Measurements from ENCODE around the gene C11orf68. TPM values are rescaled to one million over a fixed set of nuclear protein-coding genes. Genes with fewer than 3 reads are reported as not detected.

The C11orf68 gene
- total and polyA plus RNA-seq, 2 experiments from 2014 or later, result 16.8 to 23.2 TPM

DNA sequence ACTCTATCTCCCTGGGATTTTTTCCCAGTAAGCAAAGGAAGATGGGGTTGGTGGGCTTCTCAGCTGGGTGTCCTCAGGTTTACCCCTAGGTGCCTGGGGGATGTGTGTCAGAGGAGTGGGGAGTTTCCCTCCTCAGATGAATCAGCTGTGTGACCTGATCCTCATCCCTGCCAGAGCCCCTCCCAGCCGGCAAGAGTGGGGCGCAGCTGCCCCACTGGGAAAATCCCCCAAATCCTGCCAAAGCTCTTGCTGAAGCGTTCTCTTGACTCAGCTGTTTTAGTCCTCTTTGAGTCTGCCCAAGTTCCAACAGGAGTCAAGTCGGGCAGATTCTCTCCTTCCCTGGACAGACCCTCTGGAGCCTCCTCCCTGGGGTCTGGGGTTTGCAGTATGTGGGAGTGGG, 6.0 kb downstream of the C11orf68 start:
- Histone ChIP-seq H3K79me2 (replicated peaks; ENCODE audit: insufficient read depth) (peaks cover 1% of the 10 kb centered on the region), H3K4me3 (no peak overlapping the region), H3K4me2 (no peak overlapping the region), H4K20me1 (replicated peaks; ENCODE audit: insufficient read depth) (no peaks in the 10 kb centered on the region), H2AFZ (no peak overlapping the region), H3F3A (replicated peaks; ENCODE audit: low read depth) (0 out of 2 replicates have a peak, but pooled peaks cover 2% of the 10 kb centered on the region), H3K27ac (ENCODE audit: low read depth) (no peak overlapping the region), H3K9me2 (ENCODE audit: insufficient read depth) (no peaks in the 10 kb centered on the region), H3K27me3 (ENCODE audit: insufficient read depth) (peaks cover 14% of the 10 kb centered on the region; the same call in 1 of the 2 replicates), H3K4me1 (ENCODE audit: insufficient read depth) (peaks cover 5% of the 10 kb centered on the region), H3K36me3 (ENCODE audit: insufficient read depth) (no peaks in the 10 kb centered on the region)
- no peak overlapping the region for H3K27ac Mint-ChIP-seq
- ATAC-seq, result no peak
- no peak overlapping the region for H3K4me3 Mint-ChIP-seq
- DNase-seq (ENCODE audit: low spot score), result no peak
- no peaks in the 10 kb centered on the region for H3K9me3 Mint-ChIP-seq
- H3K4me1 Mint-ChIP-seq, result peaks cover 10% of the 10 kb centered on the region
- H3K36me3 Mint-ChIP-seq (ENCODE audit: low read depth), result peaks cover 3% of the 10 kb centered on the region; the same call in 1 of the 3 replicates
- no peak for TF ChIP-seq POLR2AphosphoS5 (IDR thresholded peaks at IDR 0.05; ENCODE audit: low read depth)
- no peak for TF ChIP-seq EZH2 (IDR thresholded peaks at IDR 0.05; ENCODE audit: low read depth, unreplicated experiment)
- TF ChIP-seq, protein P1, sequence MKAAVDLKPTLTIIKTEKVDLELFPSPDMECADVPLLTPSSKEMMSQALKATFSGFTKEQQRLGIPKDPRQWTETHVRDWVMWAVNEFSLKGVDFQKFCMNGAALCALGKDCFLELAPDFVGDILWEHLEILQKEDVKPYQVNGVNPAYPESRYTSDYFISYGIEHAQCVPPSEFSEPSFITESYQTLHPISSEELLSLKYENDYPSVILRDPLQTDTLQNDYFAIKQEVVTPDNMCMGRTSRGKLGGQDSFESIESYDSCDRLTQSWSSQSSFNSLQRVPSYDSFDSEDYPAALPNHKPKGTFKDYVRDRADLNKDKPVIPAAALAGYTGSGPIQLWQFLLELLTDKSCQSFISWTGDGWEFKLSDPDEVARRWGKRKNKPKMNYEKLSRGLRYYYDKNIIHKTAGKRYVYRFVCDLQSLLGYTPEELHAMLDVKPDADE (IDR thresholded peaks at IDR 0.05), result no peak
- TF ChIP-seq, protein P2, sequence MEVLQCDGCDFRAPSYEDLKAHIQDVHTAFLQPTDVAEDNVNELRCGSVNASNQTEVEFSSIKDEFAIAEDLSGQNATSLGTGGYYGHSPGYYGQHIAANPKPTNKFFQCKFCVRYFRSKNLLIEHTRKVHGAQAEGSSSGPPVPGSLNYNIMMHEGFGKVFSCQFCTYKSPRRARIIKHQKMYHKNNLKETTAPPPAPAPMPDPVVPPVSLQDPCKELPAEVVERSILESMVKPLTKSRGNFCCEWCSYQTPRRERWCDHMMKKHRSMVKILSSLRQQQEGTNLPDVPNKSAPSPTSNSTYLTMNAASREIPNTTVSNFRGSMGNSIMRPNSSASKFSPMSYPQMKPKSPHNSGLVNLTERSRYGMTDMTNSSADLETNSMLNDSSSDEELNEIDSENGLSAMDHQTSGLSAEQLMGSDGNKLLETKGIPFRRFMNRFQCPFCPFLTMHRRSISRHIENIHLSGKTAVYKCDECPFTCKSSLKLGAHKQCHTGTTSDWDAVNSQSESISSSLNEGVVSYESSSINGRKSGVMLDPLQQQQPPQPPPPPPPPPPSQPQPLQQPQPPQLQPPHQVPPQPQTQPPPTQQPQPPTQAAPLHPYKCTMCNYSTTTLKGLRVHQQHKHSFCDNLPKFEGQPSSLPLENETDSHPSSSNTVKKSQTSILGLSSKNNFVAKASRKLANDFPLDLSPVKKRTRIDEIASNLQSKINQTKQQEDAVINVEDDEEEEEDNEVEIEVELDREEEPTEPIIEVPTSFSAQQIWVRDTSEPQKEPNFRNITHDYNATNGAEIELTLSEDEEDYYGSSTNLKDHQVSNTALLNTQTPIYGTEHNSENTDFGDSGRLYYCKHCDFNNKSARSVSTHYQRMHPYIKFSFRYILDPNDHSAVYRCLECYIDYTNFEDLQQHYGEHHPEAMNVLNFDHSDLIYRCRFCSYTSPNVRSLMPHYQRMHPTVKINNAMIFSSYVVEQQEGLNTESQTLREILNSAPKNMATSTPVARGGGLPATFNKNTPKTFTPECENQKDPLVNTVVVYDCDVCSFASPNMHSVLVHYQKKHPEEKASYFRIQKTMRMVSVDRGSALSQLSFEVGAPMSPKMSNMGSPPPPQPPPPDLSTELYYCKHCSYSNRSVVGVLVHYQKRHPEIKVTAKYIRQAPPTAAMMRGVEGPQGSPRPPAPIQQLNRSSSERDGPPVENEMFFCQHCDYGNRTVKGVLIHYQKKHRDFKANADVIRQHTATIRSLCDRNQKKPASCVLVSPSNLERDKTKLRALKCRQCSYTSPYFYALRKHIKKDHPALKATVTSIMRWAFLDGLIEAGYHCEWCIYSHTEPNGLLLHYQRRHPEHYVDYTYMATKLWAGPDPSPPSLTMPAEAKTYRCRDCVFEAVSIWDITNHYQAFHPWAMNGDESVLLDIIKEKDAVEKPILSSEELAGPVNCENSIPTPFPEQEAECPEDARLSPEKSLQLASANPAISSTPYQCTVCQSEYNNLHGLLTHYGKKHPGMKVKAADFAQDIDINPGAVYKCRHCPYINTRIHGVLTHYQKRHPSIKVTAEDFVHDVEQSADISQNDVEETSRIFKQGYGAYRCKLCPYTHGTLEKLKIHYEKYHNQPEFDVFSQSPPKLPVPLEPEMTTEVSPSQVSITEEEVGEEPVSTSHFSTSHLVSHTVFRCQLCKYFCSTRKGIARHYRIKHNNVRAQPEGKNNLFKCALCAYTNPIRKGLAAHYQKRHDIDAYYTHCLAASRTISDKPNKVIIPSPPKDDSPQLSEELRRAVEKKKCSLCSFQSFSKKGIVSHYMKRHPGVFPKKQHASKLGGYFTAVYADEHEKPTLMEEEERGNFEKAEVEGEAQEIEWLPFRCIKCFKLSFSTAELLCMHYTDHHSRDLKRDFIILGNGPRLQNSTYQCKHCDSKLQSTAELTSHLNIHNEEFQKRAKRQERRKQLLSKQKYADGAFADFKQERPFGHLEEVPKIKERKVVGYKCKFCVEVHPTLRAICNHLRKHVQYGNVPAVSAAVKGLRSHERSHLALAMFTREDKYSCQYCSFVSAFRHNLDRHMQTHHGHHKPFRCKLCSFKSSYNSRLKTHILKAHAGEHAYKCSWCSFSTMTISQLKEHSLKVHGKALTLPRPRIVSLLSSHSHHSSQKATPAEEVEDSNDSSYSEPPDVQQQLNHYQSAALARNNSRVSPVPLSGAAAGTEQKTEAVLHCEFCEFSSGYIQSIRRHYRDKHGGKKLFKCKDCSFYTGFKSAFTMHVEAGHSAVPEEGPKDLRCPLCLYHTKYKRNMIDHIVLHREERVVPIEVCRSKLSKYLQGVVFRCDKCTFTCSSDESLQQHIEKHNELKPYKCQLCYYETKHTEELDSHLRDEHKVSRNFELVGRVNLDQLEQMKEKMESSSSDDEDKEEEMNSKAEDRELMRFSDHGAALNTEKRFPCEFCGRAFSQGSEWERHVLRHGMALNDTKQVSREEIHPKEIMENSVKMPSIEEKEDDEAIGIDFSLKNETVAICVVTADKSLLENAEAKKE (CRISPR knock-in tag; IDR thresholded peaks at IDR 0.05), result no peak
- TF ChIP-seq EZH2phosphoT487 (IDR thresholded peaks at IDR 0.05; ENCODE audit: unreplicated experiment), result no peak
- TF ChIP-seq, protein P3, sequence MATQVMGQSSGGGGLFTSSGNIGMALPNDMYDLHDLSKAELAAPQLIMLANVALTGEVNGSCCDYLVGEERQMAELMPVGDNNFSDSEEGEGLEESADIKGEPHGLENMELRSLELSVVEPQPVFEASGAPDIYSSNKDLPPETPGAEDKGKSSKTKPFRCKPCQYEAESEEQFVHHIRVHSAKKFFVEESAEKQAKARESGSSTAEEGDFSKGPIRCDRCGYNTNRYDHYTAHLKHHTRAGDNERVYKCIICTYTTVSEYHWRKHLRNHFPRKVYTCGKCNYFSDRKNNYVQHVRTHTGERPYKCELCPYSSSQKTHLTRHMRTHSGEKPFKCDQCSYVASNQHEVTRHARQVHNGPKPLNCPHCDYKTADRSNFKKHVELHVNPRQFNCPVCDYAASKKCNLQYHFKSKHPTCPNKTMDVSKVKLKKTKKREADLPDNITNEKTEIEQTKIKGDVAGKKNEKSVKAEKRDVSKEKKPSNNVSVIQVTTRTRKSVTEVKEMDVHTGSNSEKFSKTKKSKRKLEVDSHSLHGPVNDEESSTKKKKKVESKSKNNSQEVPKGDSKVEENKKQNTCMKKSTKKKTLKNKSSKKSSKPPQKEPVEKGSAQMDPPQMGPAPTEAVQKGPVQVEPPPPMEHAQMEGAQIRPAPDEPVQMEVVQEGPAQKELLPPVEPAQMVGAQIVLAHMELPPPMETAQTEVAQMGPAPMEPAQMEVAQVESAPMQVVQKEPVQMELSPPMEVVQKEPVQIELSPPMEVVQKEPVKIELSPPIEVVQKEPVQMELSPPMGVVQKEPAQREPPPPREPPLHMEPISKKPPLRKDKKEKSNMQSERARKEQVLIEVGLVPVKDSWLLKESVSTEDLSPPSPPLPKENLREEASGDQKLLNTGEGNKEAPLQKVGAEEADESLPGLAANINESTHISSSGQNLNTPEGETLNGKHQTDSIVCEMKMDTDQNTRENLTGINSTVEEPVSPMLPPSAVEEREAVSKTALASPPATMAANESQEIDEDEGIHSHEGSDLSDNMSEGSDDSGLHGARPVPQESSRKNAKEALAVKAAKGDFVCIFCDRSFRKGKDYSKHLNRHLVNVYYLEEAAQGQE (IDR thresholded peaks at IDR 0.05; ENCODE audit: unreplicated experiment), result no peak
- peaks cover 24% of the 10 kb centered on the region for H3K27me3 Mint-ChIP-seq (ENCODE audit: insufficient read depth, low read depth, poor library complexity)
